K562 (cell line): ENCODE measurements around the gene SRGAP3. TPM values are rescaled to one million over a fixed set of nuclear protein-coding genes. Genes with fewer than 3 reads are reported as not detected.

Experiments used
- ATAC-seq: fragments of 200-7000 bp; cut with Tn5 transposase; 3 replicates; pipeline ENCODE4 v1.9.1; 2020; ENCODE audit warnings: moderate library complexity
- BruUV-seq: library from RNA; stranded (reverse); fragments of 400-500 nt; replicated peaks from 2 replicates; lab custom pipeline; 2021; lab: Mats Ljungman, UMichigan
- CTCF ChIA-PET: fragments of 300-600 bp; formaldehyde crosslinking; extraction: SDS; loops from one replicate; lab custom pipeline; 2021; ENCODE audit warnings: low intra/inter-chr PET ratio; lab: Yijun Ruan, JAX
- POLR2A ChIA-PET: fragments of 300-600, 350-650 bp; sonication (Branson Sonifier 250); formaldehyde crosslinking; extraction: SDS; loops from one replicate; lab custom pipeline; 2021; ENCODE audit warnings: antibody characterized with exemption, inconsistent platforms; lab: Yijun Ruan, JAX
- DNase-seq, 4 experiments: peaks; one replicate each; pipeline versions ENCODE4 v3.0.0 to v3.0.0-alpha.2; 2011 to 2018; ENCODE audit warnings: low spot score in 3 of 4, mixed read lengths in 3 of 4; ENCODE audit errors: extremely low read depth in 1 of 4
- FAIRE-seq: peaks from 2 replicates; lab custom pipeline; 2011; peaks lifted over from hg19 to GRCh38; lab: Jason Lieb, UNC
- H2AFZ ChIP-seq: 2 replicates; pipeline ENCODE4 v1.6.0; 2011; ENCODE audit warnings: low read depth, low read length, control low read depth, inconsistent platforms
- H3K27ac ChIP-seq: fragments of 200-600 bp; 3 replicates; pipeline ENCODE4 v1.8.0; 2011; ENCODE audit warnings: low read depth, mild to moderate bottlenecking, control low read depth, inconsistent platforms, low read length, moderate library complexity, mixed read lengths; ENCODE audit errors: extremely low read depth
- H3K27me3 ChIP-seq, 2 experiments: fragments of 300-600 bp in 1 of 2; 2 replicates in 1 of 2; 3 replicates in 1 of 2; pipeline versions ENCODE4 v1.6.0 to v1.8.0; 2011; ENCODE audit warnings: inconsistent platforms in 2 of 2, low read length in 2 of 2, mild to moderate bottlenecking in 1 of 2, mixed read lengths in 1 of 2, moderate library complexity in 1 of 2; ENCODE audit not compliant: control insufficient read depth in 2 of 2, insufficient read depth in 2 of 2
- H3K36me3 ChIP-seq: fragments of 300-600 bp; 3 replicates; pipeline ENCODE4 v1.8.0; 2011; ENCODE audit warnings: mild to moderate bottlenecking, low read length, inconsistent platforms; ENCODE audit not compliant: control insufficient read depth, insufficient read depth
- H3K4me1 ChIP-seq, 2 experiments: fragments of 200-600 bp in 1 of 2; replicated peaks in 1 of 2; 2 replicates in 1 of 2; 3 replicates in 1 of 2; pipeline versions ENCODE4 v1.5.1 to v1.8.0; 2011; ENCODE audit warnings: inconsistent platforms in 2 of 2, low read length in 2 of 2, mild to moderate bottlenecking in 1 of 2, mixed read lengths in 1 of 2, moderate library complexity in 1 of 2; ENCODE audit not compliant: control insufficient read depth in 2 of 2, insufficient read depth in 2 of 2
- H3K4me2 ChIP-seq: 2 replicates; pipeline ENCODE4 v1.6.1; 2011; ENCODE audit warnings: low read length, control low read depth, inconsistent platforms, mixed read lengths; ENCODE audit not compliant: insufficient read depth
- H3K4me3 ChIP-seq: fragments of 200-600 bp; sonication (generic), shearing (Covaris generic); 2 replicates; pipeline ENCODE4 v1.5.1; 2016; ENCODE audit warnings: control low read depth, inconsistent platforms
- H3K79me2 ChIP-seq: fragments of 200-600 bp; 3 replicates; pipeline ENCODE4 v1.8.0; 2011; ENCODE audit warnings: low read length, inconsistent platforms; ENCODE audit not compliant: control insufficient read depth, insufficient read depth
- H3K9ac ChIP-seq, 2 experiments: 2 replicates each; pipeline versions ENCODE4 v1.6.0 to v1.6.1; 2011; ENCODE audit warnings: low read depth in 2 of 2, low read length in 2 of 2, control low read depth in 1 of 2, inconsistent platforms in 1 of 2, mild to moderate bottlenecking in 1 of 2, mixed read lengths in 1 of 2; ENCODE audit not compliant: insufficient read depth in 1 of 2
- H3K9me1 ChIP-seq: one replicate; pipeline ENCODE4 v1.6.0; 2011; ENCODE audit warnings: inconsistent platforms, mild to moderate bottlenecking, low read length, moderate library complexity; ENCODE audit not compliant: control insufficient read depth, insufficient read depth
- H3K9me3 ChIP-seq: replicated peaks from 2 replicates; pipeline ENCODE4 v1.5.1; 2011; ENCODE audit warnings: low read depth, low read length, inconsistent platforms; ENCODE audit not compliant: control insufficient read depth, insufficient read depth
- H4K20me1 ChIP-seq: replicated peaks from 2 replicates; pipeline ENCODE4 v1.6.1; 2011; ENCODE audit warnings: low read length, inconsistent platforms, mixed read lengths; ENCODE audit not compliant: control insufficient read depth, insufficient read depth
- CREM ChIP-seq: IDR thresholded peaks from 2 replicates; pipeline ENCODE4 v1.6.1; 2014; ENCODE audit warnings: antibody characterized with exemption, low read depth
- HNRNPUL1 ChIP-seq: fragments of 200-400 bp; formaldehyde crosslinking; IDR thresholded peaks from 2 replicates; pipeline ENCODE4 v1.6.1; 2017; ENCODE audit warnings: low read length
- TAF7 ChIP-seq: fragments of 450-650 bp; IDR thresholded peaks from 2 replicates; pipeline ENCODE4 v1.6.1; 2016; ENCODE audit warnings: missing genetic modification characterization, missing compliant biosample characterization
- TCF7L2 ChIP-seq: fragments of 150-350 bp; IDR thresholded peaks from 2 replicates; pipeline ENCODE4 v1.6.1; 2016; ENCODE audit warnings: low read depth, mild to moderate bottlenecking, low read length, moderate library complexity
- ZBTB8A ChIP-seq: fragments of 450-650 bp; IDR thresholded peaks from 2 replicates; pipeline ENCODE4 v1.6.1; 2018; ENCODE audit warnings: mild to moderate bottlenecking, moderate library complexity; ENCODE audit not compliant: partially characterized antibody
- ZNF57 ChIP-seq: fragments of 450-650 bp; formaldehyde crosslinking; IDR thresholded peaks from 2 replicates; pipeline ENCODE4 v1.4.0; 2020; ENCODE audit warnings: mild to moderate bottlenecking, moderate library complexity
- WGBS: fragments of 100-300 bp; shearing (Covaris generic); methylation state at CpG from one replicate; pipeline ENCODE4 v1.1.6; 2016; ENCODE audit warnings: low coverage, mixed read lengths; ENCODE audit not compliant: insufficient coverage; ENCODE audit errors: missing lambda C conversion rate; 5-methylcytosine and 5-hydroxymethylcytosine counted together
- in situ Hi-C: fragments of 300-500 bp; cut with MboI; formaldehyde crosslinking; loops from 4 replicates; pipeline ENCODE4 v1.15.0; 2018; ENCODE audit warnings: inconsistent platforms, mixed read lengths
- intact Hi-C: fragments of 100-400 bp; cut with micrococcal nuclease; formaldehyde crosslinking; loops from 2 replicates; pipeline ENCODE4 v1.14.2; 2022
- polyA plus RNA-seq, 8 experiments: library from polyadenylated mRNA; depleted of rRNA in 4 of 8; stranded (reverse) in 5 of 8; unstranded in 3 of 8; fragments of >200 nt; fragmentation: Nextera tagmentation in 2 of 8; fragmentation: Illumina TruSeq in 1 of 8; extraction: Ambion mirVana in 2 of 8; extraction: Trizol in 1 of 8; gene quantifications; 2 replicates each; pipeline versions ENCODE4 v1.2.1 to v1.2.3, GENCODE V29; 2011 to 2014; ENCODE audit warnings: inconsistent platforms in 1 of 8, missing spikeins in 1 of 8
- total RNA-seq, 7 experiments: library from RNA; depleted of rRNA in 6 of 7; stranded (reverse); fragments of >200 nt in 6 of 7; fragmentation: Illumina TruSeq in 2 of 7; extraction: Trizol in 2 of 7; gene quantifications; 2 replicates each; pipeline versions ENCODE4 v1.2.1 to v1.2.3, GENCODE V29; 2011 to 2021; ENCODE audit warnings: low replicate concordance in 1 of 7
- TF ChIP-seq, protein P1 (sequence below): sonication (generic); formaldehyde crosslinking; IDR thresholded peaks from 2 replicates; pipeline ENCODE4 v1.9.0; 2022; ENCODE audit warnings: mild to moderate bottlenecking, missing genetic modification reagents

SRGAP3 gene
- total and polyA plus RNA-seq, 9 of the 15 experiments (the other 6 are each of a cell fraction or from before 2014, with no cell fraction given) = 0.11 to 0.85 (median 0.35) TPM; not detected in 2

DNA sequence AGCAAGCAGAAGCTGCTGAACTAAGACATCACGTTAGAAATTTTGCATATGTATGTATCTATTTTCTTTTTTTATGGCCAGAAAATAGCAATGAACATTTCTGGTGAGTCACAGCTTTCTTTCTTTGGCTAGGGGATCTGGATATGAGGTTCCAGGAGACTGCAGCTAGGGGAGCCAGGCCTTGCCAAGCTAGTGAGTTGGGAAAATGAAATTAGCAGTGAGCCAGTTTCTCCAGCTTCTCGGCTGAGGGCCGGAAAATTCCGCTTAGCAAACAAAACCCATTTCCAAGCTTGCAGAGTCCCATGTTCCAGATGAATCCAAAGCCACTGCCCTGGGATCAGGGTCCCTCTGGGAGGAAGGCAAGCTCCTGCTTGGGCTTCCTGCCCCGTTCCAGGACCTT is 137.6 kb downstream of the SRGAP3 start:
- Histone ChIP-seq H3K4me3 (no peak overlapping the region), H3K9me1 (no peaks in the 10 kb centered on the region), H3K27ac (no peak overlapping the region), H4K20me1 (peaks cover 4% of the 10 kb centered on the region; the same call in 1 of the 2 replicates), H3K9ac (no peak overlapping the region), H3K36me3 (no peaks in the 10 kb centered on the region), H3K79me2 (no peaks in the 10 kb centered on the region)
- DNase-seq (no peak), FAIRE-seq (no peak), ATAC-seq (no peak)
- BruUV-seq = no TSS peak
- intact Hi-C loops = no loop called here
- POLR2A ChIA-PET = interaction anchor here (2.1 kb wide), 1 partner anchor 8 kb away, joined by 7 read pairs; no protein-coding TSS in a partner anchor
- TF ChIP-seq TCF7L2 (no peak), CREM (no peak), HNRNPUL1 (no peak), ZNF57 (CRISPR knock-in tag) (no peak), TAF7 (tag) (no peak), ZBTB8A (no peak)
- TF ChIP-seq, protein P1, sequence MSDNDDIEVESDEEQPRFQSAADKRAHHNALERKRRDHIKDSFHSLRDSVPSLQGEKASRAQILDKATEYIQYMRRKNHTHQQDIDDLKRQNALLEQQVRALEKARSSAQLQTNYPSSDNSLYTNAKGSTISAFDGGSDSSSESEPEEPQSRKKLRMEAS (CRISPR knock-in tag) = no peak
- TF ChIP-seq, all 486 proteins: peak for 0
- H3K4me1 ChIP-seq = no peaks in the 10 kb centered on the region
- no peaks in the 10 kb centered on the region for H3K9me3 ChIP-seq
- CTCF ChIA-PET = no interaction called here
- H3K4me2 ChIP-seq = no peak overlapping the region
- WGBS = 0% methylated on average over 5 of the region's 5 CpGs
- peaks cover 9 to 56% of the 10 kb centered on the region in 2 experiments; a peak in 4 of 5 replicates for H3K27me3 ChIP-seq
- no peak overlapping the region for H2AFZ ChIP-seq
- in situ Hi-C loops = no loop called here
